ENCODE measurements around the gene TACO1. TPM values are rescaled to one million over a fixed set of nuclear protein-coding genes. Genes with fewer than 3 reads are reported as not detected.
A peak's percentile ranks its signal among the peaks of the same experiment; 100 is the strongest.

Gene TACO1
- total RNA-seq, 1 donor from 2014 or later = 24.9 TPM

DNA sequence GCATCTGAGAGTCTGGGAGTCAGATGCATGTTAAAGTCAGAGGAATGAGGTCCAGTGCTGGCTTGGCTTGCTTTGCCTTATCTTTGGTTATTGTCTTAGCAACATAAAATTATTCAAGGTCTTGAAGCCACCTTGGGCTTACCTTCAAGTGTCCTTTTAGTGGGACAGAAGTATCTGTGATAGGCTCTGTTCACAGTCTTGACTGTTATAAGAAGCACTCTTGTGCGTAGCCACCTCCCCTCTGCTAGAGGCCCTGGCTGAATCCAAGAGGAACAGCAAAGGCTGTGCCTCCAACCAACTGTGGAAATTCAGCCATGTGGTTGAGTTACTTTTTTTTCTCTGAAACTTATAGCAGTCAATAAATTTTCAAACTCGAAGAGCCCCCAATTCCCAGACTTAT, 13.0 kb downstream of the TACO1 start:
- Histone ChIP-seq H3K4me3 (ENCODE audit: low read depth, low read length) (no peak overlapping the region), H3K27me3 (ENCODE audit: control insufficient read depth, insufficient read depth, low read length) (no peaks in the 10 kb centered on the region), H3K36me3 (ENCODE audit: control insufficient read depth, insufficient read depth, low read length) (no peaks in the 10 kb centered on the region)
- TF ChIP-seq, protein P1, sequence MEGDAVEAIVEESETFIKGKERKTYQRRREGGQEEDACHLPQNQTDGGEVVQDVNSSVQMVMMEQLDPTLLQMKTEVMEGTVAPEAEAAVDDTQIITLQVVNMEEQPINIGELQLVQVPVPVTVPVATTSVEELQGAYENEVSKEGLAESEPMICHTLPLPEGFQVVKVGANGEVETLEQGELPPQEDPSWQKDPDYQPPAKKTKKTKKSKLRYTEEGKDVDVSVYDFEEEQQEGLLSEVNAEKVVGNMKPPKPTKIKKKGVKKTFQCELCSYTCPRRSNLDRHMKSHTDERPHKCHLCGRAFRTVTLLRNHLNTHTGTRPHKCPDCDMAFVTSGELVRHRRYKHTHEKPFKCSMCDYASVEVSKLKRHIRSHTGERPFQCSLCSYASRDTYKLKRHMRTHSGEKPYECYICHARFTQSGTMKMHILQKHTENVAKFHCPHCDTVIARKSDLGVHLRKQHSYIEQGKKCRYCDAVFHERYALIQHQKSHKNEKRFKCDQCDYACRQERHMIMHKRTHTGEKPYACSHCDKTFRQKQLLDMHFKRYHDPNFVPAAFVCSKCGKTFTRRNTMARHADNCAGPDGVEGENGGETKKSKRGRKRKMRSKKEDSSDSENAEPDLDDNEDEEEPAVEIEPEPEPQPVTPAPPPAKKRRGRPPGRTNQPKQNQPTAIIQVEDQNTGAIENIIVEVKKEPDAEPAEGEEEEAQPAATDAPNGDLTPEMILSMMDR (IDR thresholded peaks at IDR 0.05; ENCODE audit: insufficient read depth, low read length, poor library complexity, severe bottlenecking) = no peak
- no peak for DNase-seq (ENCODE audit: low read depth)

DNA sequence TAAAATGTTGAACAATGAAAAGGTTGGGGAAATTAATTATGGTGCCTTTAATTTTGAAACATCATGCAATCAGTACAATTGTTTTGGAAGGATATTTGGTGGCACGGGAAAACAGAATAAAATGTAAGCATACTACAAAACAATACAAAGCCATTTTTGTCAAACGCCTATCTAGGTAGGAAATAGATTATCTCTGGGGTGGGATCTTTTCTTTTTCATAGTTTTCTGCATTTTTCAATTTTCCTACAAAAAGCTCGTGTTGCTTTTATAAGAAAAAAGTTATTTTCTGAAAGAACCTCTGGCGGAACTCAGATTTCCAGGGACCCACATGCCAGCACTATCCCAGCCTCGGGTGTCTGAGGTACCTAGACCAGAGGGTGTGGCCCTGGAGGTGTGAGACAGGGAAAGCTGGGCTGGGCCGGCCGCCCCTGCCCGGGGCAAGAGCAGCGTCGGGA, 20.6 kb downstream of the TACO1 start:
- Histone ChIP-seq H3K4me3 (ENCODE audit: low read depth, low read length) (peak overlapping the region; percentile 70), H3K36me3 (ENCODE audit: control insufficient read depth, insufficient read depth, low read length) (no peaks in the 10 kb centered on the region)
- TF ChIP-seq, protein P1 (IDR thresholded peaks at IDR 0.05; ENCODE audit: insufficient read depth, low read length, poor library complexity, severe bottlenecking) = no peak

DNA sequence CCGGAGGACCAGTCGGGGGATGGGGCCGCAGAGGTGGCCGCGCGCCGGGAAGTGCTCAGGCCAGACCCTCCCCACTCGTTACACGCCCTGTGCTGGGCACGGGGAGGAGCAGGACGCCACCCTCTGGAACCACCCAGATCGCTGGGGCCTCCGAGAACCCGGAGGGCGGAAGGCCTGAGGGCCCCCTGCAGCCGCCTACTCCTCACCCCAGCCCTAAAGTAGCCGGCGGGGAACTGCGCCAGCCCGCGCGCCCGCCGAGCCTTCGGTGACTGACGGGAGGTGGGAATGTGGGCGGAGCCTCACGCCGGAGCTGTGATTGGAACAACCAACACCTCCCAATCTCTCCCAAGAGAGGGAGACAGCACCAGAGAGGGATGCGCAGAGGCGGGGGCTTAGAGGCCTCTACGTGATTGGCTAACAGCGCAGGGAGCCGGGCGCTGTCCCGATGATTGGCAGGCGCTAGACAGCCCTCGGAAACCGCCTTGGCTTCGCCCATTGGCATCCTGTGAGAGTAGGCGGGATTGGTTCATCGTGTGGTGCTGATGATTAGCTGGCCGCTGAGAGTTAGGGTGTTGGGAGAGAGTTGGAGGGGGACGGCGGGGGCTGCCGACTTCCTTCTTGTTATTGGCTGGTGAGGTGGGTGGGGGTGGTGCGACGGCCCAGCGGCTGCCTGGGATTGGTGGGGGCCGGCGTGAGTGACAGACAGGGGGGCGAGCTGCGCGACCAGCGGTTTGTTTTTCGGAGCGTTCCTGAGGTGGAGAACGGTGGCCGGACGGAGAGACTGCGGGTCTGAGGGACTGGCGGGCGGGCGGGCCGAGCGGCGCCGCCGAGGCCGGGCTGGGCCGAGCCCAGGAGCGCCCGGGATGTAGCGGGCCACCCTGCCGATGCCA, 21.2 kb downstream of the TACO1 start, which contains the start of gene MAP3K3:
MAP3K3 (plus strand) TSS at position 734 of the 890 bp plus-strand sequence. CDS start 343 bp downstream, outside the sequence.
- TF ChIP-seq, protein P1 (IDR thresholded peaks at IDR 0.05; ENCODE audit: insufficient read depth, low read length, poor library complexity, severe bottlenecking) = peak; percentile 10
- H3K4me3 ChIP-seq (ENCODE audit: low read depth, low read length) = peak within 1 kb of the TSS; percentile 70
- no peaks in the 10 kb centered on the region for H3K36me3 ChIP-seq (ENCODE audit: control insufficient read depth, insufficient read depth, low read length)
- no peaks in the 10 kb centered on the region for H3K27me3 ChIP-seq (ENCODE audit: control insufficient read depth, insufficient read depth, low read length)
- DNase-seq (ENCODE audit: low read depth) = peak; percentile 99

More for the DNA sequence above, 20.6 kb downstream of the TACO1 start:
- no peak for DNase-seq (ENCODE audit: low read depth)
- H3K27me3 ChIP-seq (ENCODE audit: control insufficient read depth, insufficient read depth, low read length) = no peaks in the 10 kb centered on the region

DNA sequence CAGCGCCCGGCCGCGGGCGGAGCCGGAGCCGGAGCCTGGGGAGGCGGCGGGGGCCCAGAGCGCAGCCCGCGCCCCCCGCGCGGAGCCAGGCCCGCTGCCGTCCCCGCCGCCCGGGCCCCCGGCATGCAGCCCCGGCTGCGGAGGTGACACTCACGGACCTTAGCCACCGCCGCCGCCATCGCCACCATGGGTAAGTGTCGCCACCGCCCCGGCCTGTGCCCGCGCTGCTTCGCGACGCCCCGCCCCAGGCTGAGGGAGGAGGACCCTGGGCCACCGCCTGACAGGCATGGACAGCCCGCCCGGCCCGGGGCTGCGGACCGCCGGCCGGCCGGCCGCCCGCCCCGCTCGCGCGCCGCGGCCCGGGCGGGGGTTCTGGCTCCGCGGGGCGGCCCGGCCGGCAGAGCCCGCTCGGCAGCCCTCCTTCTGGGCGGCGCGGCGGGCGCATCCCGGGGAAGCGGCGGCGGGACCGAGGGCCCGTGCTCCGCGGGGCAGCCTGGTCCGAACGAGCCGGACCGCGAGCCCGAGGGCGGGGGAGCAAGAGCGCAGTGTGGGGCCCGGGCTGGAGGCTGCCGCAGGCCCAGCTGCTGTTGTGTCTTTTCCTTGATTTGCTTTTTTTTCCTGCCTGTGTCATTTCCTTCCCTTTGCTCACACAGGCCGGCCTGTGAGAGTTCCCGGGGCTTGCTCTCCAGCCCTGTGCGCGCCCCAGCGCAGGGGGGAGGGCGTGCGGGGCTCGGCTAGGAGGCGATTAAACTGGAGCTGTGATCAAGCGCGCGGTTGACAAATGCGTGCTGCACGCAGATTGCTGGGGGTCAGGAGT, 22.1 kb downstream of the TACO1 start:
- H3K36me3 ChIP-seq (ENCODE audit: control insufficient read depth, insufficient read depth, low read length) = no peaks in the 10 kb centered on the region
- TF ChIP-seq, protein P1 (IDR thresholded peaks at IDR 0.05; ENCODE audit: insufficient read depth, low read length, poor library complexity, severe bottlenecking) = no peak
- H3K27me3 ChIP-seq (ENCODE audit: control insufficient read depth, insufficient read depth, low read length) = no peaks in the 10 kb centered on the region
- DNase-seq (ENCODE audit: low read depth) = no peak
- peak overlapping the region; percentile 64 for H3K4me3 ChIP-seq (ENCODE audit: low read depth, low read length)

DNA sequence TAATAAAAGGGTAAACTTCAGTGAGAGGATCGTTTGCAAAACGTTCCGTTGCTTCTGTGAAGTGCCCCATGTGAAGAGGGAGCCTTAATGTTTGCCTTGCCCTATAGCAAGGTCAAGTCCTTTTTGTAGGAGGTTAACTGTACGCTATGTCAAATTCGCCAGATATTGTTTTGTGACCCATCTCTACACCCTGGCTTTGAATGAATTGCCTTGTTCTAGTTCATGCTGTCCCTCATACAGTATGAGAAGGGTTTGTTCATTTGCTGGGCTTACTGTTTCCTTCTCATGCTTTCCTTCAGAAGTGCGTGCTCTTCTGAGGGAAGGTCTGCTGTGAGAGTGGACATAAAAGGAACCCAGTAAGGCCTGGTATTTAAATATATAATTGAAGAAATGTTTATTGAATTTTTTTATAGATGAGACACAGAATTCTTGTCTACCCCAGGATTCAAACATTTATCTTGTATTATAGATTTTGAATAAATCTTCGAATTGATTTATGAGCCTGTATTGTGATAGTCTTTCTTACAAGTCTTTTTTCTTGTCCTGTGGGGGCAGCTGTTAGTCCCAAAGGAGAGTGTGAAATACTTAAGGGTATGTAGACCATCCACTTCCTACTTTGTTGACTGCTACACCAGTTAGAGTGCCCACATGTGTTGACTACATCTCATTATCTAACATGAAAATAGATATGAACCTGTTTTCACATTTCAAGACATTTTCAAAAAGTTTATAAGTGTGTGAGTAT, 23.3 kb downstream of the TACO1 start:
- Histone ChIP-seq H3K4me3 (ENCODE audit: low read depth, low read length) (peak overlapping the region; percentile 64), H3K27me3 (ENCODE audit: control insufficient read depth, insufficient read depth, low read length) (no peaks in the 10 kb centered on the region), H3K36me3 (ENCODE audit: control insufficient read depth, insufficient read depth, low read length) (no peaks in the 10 kb centered on the region)
- TF ChIP-seq, protein P1 (IDR thresholded peaks at IDR 0.05; ENCODE audit: insufficient read depth, low read length, poor library complexity, severe bottlenecking) = no peak
- no peak for DNase-seq (ENCODE audit: low read depth)

Measured in kidney epithelial cell (primary cell).